GM21390 (cell line): ENCODE results near the gene PCDHB14.
"Not testable (repeated sequence)": the region's sequence is repeated elsewhere in the genome, so short reads cannot be mapped to it uniquely, and the experiment has no call there.

ENCODE experiments used
- ATAC-seq: cut with Tn5 transposase; IDR thresholded peaks from one replicate; pipeline ENCODE4 v1.9.1; 2021; ENCODE audit not compliant: unreplicated experiment

The PCDHB14 gene

DNA sequence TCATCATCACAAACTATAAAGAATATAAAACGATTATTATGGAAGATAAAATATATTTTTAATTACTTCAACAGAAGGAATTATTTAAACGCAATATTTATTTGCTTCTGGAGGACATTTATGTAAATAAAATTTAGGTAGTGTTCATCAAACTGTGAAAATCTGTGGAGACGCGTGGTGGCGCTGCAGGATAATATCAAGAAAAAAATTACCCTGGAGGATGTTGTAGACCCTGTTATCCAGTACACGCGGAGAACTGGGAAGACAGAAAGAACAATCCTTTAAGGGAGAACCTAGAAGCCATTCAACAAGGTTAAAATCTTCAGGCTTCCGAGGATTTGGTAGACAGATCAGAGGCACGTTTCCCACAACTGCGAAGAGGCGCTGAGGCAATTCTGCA lies 14.7 kb upstream of the PCDHB14 start, which contains the start of gene PCDHB12:
Gene PCDHB12 (plus strand): TSS at position 242 of the 400 bp plus-strand sequence. CDS start 189 bp downstream, outside the sequence.
- no peak for ATAC-seq

DNA sequence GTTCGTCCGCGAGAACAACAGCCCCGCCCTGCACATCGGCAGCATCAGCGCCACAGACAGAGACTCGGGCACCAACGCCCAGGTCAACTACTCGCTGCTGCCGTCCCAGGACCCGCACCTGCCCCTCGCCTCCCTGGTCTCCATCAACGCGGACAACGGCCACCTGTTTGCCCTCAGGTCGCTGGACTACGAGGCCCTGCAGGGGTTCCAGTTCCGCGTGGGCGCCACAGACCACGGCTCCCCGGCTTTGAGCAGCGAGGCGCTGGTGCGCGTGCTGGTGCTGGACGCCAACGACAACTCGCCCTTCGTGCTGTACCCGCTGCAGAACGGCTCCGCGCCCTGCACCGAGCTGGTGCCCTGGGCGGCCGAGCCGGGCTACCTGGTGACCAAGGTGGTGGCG lies 12.9 kb upstream of the PCDHB14 start:
- ATAC-seq = not testable (repeated sequence)

DNA sequence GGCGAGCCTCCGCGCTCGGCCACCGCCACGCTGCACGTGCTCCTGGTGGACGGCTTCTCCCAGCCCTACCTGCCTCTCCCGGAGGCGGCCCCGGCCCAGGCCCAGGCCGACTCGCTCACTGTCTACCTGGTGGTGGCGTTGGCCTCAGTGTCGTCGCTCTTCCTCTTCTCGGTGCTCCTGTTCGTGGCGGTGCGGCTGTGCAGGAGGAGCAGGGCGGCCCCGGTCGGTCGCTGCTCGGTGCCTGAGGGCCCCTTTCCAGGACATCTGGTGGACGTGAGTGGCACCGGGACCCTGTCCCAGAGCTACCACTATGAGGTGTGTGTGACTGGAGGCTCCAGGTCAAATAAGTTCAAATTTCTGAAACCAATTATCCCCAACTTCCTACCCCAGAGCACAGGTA lies 12.3 kb upstream of the PCDHB14 start:
- not testable (repeated sequence) for ATAC-seq

DNA sequence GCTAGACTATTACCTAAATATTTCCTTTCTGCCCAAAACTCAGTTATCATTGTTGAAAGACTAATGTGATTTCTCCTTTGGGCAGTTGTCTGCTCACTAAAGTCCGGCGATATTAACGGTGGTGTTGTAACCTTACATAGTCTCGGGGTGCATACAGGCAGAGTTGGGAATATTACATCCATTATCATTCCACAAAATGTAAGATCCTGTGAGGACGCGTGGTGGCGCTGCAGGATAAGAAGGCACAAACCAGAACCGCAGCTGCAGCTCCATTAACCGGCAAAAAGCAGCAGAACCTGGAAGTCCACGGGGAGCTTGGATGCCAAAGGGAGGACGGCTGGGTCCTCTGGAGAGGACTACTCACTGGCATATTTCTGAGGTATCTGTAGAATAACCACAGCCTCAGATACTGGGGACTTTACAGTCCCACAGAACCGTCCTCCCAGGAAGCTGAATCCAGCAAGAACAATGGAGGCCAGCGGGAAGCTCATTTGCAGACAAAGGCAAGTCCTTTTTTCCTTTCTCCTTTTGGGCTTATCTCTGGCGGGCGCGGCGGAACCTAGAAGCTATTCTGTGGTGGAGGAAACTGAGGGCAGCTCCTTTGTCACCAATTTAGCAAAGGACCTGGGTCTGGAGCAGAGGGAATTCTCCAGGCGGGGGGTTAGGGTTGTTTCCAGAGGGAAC lies 9.3 kb upstream of the PCDHB14 start, which contains the start of gene PCDHB13:
Gene PCDHB13 (plus strand): TSS at position 264 of the 684 bp plus-strand sequence. CDS start 205 bp downstream, at position 469.
- ATAC-seq = not testable (repeated sequence)

DNA sequence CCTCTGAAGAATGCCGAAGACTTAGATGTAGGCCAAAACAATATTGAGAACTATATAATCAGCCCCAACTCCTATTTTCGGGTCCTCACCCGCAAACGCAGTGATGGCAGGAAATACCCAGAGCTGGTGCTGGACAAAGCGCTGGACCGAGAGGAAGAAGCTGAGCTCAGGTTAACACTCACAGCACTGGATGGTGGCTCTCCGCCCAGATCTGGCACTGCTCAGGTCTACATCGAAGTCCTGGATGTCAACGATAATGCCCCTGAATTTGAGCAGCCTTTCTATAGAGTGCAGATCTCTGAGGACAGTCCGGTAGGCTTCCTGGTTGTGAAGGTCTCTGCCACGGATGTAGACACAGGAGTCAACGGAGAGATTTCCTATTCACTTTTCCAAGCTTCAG lies 8.6 kb upstream of the PCDHB14 start:
- not testable (repeated sequence) for ATAC-seq

DNA sequence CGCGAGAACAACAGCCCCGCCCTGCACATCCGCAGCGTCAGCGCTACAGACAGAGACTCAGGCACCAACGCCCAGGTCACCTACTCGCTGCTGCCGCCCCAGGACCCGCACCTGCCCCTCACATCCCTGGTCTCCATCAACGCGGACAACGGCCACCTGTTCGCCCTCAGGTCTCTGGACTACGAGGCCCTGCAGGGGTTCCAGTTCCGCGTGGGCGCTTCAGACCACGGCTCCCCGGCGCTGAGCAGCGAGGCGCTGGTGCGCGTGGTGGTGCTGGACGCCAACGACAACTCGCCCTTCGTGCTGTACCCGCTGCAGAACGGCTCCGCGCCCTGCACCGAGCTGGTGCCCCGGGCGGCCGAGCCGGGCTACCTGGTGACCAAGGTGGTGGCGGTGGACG lies 7.6 kb upstream of the PCDHB14 start:
- not testable (repeated sequence) for ATAC-seq

DNA sequence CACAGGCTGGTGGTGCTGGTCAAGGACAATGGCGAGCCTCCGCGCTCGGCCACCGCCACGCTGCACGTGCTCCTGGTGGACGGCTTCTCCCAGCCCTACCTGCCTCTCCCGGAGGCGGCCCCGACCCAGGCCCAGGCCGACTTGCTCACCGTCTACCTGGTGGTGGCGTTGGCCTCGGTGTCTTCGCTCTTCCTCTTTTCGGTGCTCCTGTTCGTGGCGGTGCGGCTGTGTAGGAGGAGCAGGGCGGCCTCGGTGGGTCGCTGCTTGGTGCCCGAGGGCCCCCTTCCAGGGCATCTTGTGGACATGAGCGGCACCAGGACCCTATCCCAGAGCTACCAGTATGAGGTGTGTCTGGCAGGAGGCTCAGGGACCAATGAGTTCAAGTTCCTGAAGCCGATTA lies 7.1 kb upstream of the PCDHB14 start:
- ATAC-seq = not testable (repeated sequence)

DNA sequence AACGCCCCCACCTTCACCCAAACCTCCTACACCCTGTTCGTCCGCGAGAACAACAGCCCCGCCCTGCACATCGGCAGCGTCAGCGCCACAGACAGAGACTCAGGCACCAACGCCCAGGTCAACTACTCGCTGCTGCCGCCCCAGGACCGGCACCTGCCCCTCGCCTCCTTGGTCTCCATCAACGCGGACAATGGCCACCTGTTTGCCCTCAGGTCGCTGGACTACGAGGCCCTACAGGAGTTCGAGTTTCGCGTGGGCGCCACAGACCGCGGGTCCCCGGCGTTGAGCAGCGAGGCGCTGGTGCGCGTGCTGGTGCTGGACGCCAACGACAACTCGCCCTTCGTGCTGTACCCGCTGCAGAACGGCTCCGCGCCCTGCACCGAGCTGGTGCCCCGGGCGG lies 1.7 kb downstream of the PCDHB14 start:
- ATAC-seq = not testable (repeated sequence)

DNA sequence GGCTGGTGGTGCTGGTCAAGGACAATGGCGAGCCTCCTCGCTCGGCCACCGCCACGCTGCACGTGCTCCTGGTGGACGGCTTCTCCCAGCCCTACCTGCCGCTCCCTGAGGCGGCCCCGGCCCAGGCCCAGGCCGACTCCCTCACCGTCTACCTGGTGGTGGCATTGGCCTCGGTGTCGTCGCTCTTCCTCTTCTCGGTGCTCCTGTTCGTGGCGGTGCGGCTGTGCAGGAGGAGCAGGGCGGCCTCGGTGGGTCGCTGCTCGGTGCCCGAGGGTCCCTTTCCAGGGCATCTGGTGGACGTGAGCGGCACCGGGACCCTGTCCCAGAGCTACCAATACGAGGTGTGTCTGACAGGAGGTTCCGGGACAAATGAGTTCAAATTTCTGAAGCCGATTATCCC lies 2.3 kb downstream of the PCDHB14 start:
- ATAC-seq = not testable (repeated sequence)

DNA sequence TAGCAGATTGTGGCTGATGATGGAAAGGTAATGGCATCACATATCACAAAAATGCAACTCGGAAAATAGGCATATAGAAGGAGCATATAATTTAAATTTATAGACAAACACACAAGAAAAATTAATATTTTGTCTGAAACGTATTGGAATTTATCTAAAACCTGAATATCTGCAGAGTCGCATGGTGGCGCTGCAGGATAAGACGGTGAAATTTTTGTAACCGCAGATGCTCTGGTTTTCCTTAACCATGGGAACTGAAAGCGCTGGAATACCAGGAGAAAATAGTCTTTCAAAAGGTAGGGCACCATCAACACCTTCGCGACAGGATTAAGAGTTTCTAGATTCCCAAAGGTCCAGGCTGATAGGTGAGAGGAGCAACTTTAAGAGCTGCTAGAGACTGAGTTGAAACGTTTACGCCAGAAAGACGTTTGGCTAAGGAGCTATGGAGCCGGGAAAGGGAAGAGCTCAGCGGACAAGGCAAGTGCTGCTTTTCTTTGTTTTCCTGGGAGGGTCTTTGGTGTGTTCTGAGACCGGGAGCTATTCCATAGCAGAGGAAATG lies 11.0 kb downstream of the PCDHB14 start:
- ATAC-seq = no peak

DNA sequence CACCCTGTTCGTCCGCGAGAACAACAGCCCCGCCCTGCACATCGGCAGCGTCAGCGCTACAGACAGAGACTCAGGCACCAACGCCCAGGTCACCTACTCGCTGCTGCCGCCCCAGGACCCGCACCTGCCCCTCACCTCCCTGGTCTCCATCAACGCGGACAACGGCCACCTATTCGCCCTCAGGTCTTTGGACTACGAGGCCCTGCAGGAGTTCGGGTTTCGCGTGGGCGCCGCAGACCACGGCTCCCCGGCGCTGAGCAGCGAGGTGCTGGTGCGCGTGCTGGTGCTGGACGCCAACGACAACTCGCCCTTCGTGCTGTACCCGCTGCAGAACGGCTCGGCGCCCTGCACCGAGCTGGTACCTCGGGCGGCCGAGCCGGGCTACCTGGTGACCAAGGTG lies 12.8 kb downstream of the PCDHB14 start:
- ATAC-seq = not testable (repeated sequence)

DNA sequence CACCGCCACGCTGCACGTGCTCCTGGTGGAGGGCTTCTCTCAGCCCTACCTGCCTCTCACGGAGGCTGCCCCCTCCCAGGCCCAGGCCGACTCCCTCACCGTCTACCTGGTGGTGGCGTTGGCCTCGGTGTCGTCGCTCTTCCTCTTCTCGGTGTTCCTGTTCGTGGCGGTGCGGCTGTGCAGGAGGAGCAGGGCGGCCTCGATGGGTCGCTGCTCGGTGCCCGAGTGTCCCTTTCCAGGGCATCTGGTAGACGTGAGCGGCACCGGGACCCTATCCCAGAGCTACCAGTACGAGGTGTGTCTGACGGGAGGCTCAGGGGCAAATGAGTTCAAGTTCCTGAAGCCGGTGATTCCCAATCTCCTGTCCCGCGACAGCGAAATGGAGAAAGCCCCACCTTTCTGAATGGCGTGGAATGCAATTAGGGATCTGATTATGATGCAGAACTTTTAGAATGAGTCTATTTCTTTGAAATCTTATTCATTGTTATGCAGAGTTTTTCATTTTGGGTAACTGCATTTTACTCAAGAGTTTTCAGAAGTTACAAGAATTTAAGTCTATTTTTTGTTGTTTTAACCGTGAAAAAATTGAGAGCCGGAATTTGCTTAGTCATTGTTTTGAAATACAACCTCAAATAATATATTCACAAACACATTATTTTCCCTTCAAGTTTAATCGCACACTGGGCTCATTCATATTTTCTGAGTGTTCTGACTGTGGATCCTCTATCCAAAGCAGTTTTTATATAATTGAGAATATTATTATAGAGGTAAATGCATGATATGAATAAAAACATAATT lies 13.6 kb downstream of the PCDHB14 start:
- ATAC-seq = no peak

DNA sequence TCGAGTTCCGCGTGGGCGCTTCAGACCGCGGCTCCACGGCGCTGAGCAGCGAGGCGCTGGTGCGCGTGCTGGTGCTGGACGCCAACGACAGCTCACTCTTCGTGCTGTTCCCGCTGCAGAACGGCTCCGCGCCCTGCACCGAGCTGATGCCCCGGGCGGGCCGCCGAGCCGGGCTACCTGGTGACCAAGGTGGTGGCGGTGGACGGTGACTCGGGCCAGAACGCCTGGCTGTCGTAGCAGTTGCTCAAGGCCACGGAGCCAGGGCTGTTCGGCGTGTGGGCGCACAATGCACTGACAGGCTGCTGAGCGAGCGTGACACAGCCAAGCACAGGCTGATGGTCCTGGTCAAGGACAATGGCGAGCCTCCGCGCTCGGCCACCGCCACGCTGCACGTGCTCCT lies 18.4 kb downstream of the PCDHB14 start:
- no peak for ATAC-seq

DNA sequence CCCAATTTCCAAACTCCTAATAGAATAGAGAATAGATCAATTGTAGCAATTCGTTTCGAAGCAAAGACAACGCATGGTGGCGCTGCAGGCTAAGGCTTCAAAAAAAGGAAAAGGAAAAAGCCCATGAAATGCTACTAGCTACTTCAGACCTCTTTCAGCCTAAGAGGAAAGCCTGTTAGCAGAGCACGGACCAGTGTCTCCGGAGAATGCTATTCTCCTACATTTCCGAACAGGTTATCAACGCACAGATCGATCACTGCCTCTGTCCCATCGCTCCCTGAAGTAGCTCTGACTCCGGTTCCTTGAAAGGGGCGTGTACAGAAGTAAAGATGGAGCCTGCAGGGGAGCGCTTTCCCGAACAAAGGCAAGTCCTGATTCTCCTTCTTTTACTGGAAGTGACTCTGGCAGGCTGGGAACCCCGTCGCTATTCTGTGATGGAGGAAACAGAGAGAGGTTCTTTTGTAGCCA lies 22.1 kb downstream of the PCDHB14 start, which contains the start of gene PCDHB15:
Gene PCDHB15 (plus strand): TSS at position 146 of the 468 bp plus-strand sequence. CDS start 184 bp downstream, at position 330.
- ATAC-seq = no peak

DNA sequence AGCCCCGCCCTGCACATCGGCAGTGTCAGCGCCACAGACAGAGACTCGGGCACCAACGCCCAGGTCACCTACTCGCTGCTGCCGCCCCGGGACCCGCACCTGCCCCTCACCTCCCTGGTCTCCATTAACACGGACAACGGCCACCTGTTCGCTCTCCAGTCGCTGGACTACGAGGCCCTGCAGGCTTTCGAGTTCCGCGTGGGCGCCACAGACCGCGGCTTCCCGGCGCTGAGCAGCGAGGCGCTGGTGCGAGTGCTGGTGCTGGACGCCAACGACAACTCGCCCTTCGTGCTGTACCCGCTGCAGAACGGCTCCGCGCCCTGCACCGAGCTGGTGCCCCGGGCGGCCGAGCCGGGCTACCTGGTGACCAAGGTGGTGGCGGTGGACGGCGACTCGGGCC lies 23.8 kb downstream of the PCDHB14 start:
- ATAC-seq = not testable (repeated sequence)

DNA sequence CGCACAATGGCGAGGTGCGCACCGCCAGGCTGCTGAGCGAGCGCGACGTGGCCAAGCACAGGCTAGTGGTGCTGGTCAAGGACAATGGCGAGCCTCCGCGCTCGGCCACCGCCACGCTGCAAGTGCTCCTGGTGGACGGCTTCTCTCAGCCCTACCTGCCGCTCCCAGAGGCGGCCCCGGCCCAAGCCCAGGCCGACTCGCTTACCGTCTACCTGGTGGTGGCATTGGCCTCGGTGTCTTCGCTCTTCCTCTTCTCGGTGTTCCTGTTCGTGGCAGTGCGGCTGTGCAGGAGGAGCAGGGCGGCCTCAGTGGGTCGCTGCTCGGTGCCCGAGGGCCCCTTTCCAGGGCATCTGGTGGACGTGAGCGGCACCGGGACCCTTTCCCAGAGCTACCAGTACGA lies 24.3 kb downstream of the PCDHB14 start:
- ATAC-seq = not testable (repeated sequence)

DNA sequence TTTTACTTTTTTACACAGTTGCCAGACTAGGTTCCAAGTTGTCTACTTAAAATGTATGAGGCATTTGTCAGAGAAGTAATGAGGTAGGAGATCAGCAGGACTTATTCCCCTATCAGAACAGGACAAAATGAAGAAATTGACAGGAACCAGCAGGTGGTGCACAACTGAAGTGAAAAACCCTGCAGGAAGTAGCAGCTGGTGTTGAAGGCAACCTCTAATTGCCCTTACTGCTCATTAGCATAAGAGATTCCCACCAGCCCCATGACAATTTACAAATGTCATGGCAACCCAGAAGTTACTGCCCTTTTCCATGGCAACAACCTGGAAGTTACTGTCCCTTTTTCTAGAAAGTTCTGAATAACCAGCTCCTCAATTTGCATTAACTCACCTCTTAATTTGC lies 27.4 kb downstream of the PCDHB14 start:
- no peak for ATAC-seq

DNA sequence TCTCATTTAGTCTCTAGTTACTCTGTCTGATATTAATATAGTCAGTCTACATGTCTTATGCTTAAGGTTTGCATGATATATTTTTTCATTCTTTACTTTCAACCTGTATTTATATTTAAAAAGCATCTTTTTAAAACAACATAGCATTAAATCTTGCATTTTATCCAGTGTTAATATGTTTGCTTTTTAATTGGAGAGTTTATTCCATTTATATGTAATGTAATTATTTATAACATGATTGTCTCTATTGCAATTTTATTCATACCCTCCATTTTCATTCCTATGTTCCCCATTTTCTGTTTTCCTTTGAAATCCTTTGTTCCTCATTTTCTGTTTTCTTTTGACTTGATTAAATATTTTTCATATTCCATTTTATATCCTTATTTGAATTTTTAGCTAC lies 35.3 kb downstream of the PCDHB14 start:
- ATAC-seq = no peak

DNA sequence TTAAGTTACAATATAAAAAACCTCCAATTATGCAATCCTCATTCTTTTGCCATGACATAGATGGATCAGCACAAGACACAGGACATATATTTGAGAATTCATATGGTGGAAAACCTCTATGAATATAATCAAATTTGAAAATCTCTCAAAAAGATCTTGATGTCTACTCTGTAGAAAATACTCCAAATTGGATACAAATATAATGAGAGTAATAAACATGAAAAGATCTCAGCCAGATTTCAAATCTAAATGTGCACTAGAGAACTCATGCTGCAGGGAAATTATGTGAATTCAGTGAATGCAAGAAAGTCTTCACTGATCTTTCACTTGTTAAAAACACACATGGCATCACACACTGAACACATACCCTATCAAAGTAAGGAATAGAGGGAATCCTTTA lies 35.8 kb downstream of the PCDHB14 start:
- no peak for ATAC-seq

DNA sequence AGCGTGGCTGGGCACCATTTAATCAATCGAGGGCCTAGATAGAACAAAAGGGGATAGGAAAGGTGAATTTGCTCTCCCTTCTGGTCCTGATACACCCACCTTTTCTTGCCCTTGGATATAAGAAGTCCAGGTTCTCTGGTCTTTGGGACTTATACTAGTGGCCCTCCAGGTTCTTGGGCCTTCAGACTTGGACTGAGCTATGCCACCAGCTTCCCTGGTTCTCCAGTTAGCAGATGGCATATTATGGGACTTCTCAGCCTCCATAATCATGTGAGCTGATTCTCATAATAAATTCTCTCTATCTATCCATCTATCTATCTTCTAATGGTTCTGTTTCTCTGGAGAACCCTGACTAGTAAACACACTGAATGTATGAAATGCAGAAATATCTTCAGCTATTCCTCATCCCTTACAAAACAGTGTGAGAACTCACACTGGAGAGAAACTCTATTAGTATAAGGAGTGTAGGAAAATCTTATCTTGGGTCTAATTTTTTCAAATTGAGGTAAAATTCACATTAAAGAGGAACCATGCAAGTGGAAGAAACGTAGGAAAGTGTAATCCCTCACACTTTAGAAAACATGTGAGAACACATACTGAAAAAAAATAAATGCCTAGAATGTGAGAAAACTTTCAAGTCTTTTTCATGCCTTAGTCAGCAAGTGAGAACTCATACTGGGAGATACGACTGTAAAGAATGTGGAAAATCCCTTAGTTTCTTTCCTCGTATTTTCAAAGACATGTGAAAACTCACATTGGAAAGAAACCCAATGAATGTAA lies 37.5 kb downstream of the PCDHB14 start:
- ATAC-seq = no peak

DNA sequence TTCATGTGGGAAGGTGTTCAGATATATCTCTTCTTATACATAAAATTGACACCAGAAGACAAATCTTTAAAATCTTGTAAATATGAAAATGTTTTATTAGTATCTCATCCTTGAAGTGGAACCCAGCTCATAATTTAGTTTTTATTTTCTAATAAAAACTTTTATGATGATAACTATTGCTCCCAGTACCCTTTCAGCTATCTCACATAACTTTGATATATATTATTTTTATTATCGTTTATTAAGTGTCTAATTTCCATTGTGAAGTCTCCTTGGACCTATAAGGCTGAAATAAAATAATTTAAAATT lies 38.0 kb downstream of the PCDHB14 start:
- no peak for ATAC-seq
